Activated CD4-positive, alpha-beta T cell treated with anti-CD3 and anti-CD28 coated beads, Interleukin-2, amount 10 ng/mL, durations not matched to agents 7 days and 5 days (primary cell): ENCODE results near the gene RABAC1. TPM values are rescaled to one million over a fixed set of nuclear protein-coding genes. Genes with fewer than 3 reads are reported as not detected.

ENCODE experiments used
- CTCF ChIA-PET: fragments of 350-600 bp; sonication (Branson Sonifier 250); formaldehyde crosslinking; loops from one replicate; lab custom pipeline; 2021; ENCODE audit warnings: antibody characterized with exemption; lab: Charles Lee
- POLR2A ChIA-PET: fragments of 350-600 bp; sonication (Branson Sonifier 250); formaldehyde crosslinking; loops from one replicate; lab custom pipeline; 2021; ENCODE audit warnings: antibody characterized with exemption; lab: Charles Lee
- DNase-seq: peaks from one replicate; pipeline ENCODE4 v3.0.0-alpha.2; 2020
- H3K27ac Mint-ChIP-seq: one replicate; pipeline ENCODE4 v1.8.0; 2021; ENCODE audit warnings: mild to moderate bottlenecking, moderate library complexity, mixed read lengths
- H3K27me3 Mint-ChIP-seq: one replicate; pipeline ENCODE4 v1.8.0; 2021; ENCODE audit warnings: mixed read lengths
- H3K36me3 Mint-ChIP-seq: one replicate; pipeline ENCODE4 v1.8.0; 2021; ENCODE audit warnings: low read depth, mixed read lengths
- H3K4me1 Mint-ChIP-seq: one replicate; pipeline ENCODE4 v1.8.0; 2021; ENCODE audit warnings: mixed read lengths
- H3K4me3 Mint-ChIP-seq: one replicate; pipeline ENCODE4 v1.8.0; 2021; ENCODE audit warnings: mild to moderate bottlenecking, moderate library complexity, mixed read lengths
- H3K9me3 Mint-ChIP-seq: one replicate; pipeline ENCODE4 v1.8.0; 2021; ENCODE audit warnings: mixed read lengths
- total RNA-seq, 2 experiments: library from RNA; stranded (reverse); gene quantifications; one replicate each; pipeline ENCODE4 v1.2.3, GENCODE V29; 2021

The RABAC1 gene
- total RNA-seq, 2 experiments from 2014 or later = 67.4 to 74.0 TPM

GRCh38 chr19:41937525-41938468 is 21.3 kb downstream of the RABAC1 start:
- POLR2A ChIA-PET = no interaction called here
- Mint-ChIP-seq H3K4me1 (peaks cover 35% of the 10 kb centered on the region), H3K27me3 (peaks cover 45% of the 10 kb centered on the region), H3K36me3 (peaks cover 7% of the 10 kb centered on the region), H3K4me3 (no peak overlapping the region), H3K27ac (no peak overlapping the region), H3K9me3 (no peaks in the 10 kb centered on the region)
- no peak for DNase-seq
- CTCF ChIA-PET = interaction anchor here (0.5 to 1.6 kb wide), 3 partner anchors 8 to 709 kb away, joined by 3 to 9 read pairs (median 3); no protein-coding TSS in a partner anchor

- POLR2A ChIA-PET = no interaction called here
- H3K4me3 Mint-ChIP-seq = no peak overlapping the region
- DNase-seq = no peak
- H3K27ac Mint-ChIP-seq = peak overlapping the region; percentile 37
- H3K9me3 Mint-ChIP-seq = no peaks in the 10 kb centered on the region
- peaks cover 48% of the 10 kb centered on the region for H3K27me3 Mint-ChIP-seq
- peaks cover 34% of the 10 kb centered on the region for H3K4me1 Mint-ChIP-seq
- CTCF ChIA-PET = interaction anchor here (0.6 to 1.6 kb wide), 2 partner anchors 8 to 505 kb away, joined by 3 to 9 read pairs; no protein-coding TSS in a partner anchor
- H3K36me3 Mint-ChIP-seq = peaks cover 6% of the 10 kb centered on the region
These were observed 22.2 kb downstream of the RABAC1 start for GRCh38 chr19:41936961-41937360.

- Mint-ChIP-seq H3K4me3 (no peak overlapping the region), H3K4me1 (peaks cover 33% of the 10 kb centered on the region), H3K9me3 (no peaks in the 10 kb centered on the region), H3K36me3 (peaks cover 3% of the 10 kb centered on the region), H3K27ac (peak overlapping the region; percentile 37), H3K27me3 (peaks cover 44% of the 10 kb centered on the region)
- POLR2A ChIA-PET = no interaction called here
- no peak for DNase-seq
- CTCF ChIA-PET = interaction anchor here (1.6 kb wide), 1 partner anchor 9 kb away, joined by 9 read pairs; no protein-coding TSS in a partner anchor
These were observed 22.7 kb downstream of the RABAC1 start for GRCh38 chr19:41936416-41936850.

GRCh38 chr19:41935760-41936415 is 23.2 kb downstream of the RABAC1 start:
- H3K36me3 Mint-ChIP-seq = no peaks in the 10 kb centered on the region
- no peak overlapping the region for H3K4me3 Mint-ChIP-seq
- peaks cover 32% of the 10 kb centered on the region for H3K4me1 Mint-ChIP-seq
- peaks cover 42% of the 10 kb centered on the region for H3K27me3 Mint-ChIP-seq
- no peak for DNase-seq
- H3K27ac Mint-ChIP-seq = no peak overlapping the region
- CTCF ChIA-PET = interaction anchor here (1.6 kb wide), 1 partner anchor 9 kb away, joined by 9 read pairs; no protein-coding TSS in a partner anchor
- POLR2A ChIA-PET = no interaction called here
- no peaks in the 10 kb centered on the region for H3K9me3 Mint-ChIP-seq

GRCh38 chr19:41934849-41935374 is 24.2 kb downstream of the RABAC1 start:
- peaks cover 46% of the 10 kb centered on the region for H3K27me3 Mint-ChIP-seq
- H3K4me3 Mint-ChIP-seq = no peak overlapping the region

GRCh38 chr19:41933693-41934426 is 25.3 kb downstream of the RABAC1 start:
- H3K27ac Mint-ChIP-seq = peak overlapping the region; percentile 47
- ChIA-PET POLR2A (no interaction called here), CTCF (interaction anchor here (0.7 to 0.9 kb wide), 2 partner anchors 11 to 28 kb away, joined by 3 to 4 read pairs; no protein-coding TSS in a partner anchor)
- peaks cover 3% of the 10 kb centered on the region for H3K36me3 Mint-ChIP-seq
- H3K4me1 Mint-ChIP-seq = peaks cover 47% of the 10 kb centered on the region
- H3K27me3 Mint-ChIP-seq = peaks cover 49% of the 10 kb centered on the region
- H3K4me3 Mint-ChIP-seq = no peak overlapping the region
- no peaks in the 10 kb centered on the region for H3K9me3 Mint-ChIP-seq
- DNase-seq = no peak

More at GRCh38 chr19:41934849-41935374, 24.2 kb downstream of the RABAC1 start:
- peak; percentile 81 for DNase-seq
- peak overlapping the region; percentile 51 for H3K27ac Mint-ChIP-seq
- CTCF ChIA-PET = interaction anchor here (0.7 kb wide), 1 partner anchor 29 kb away, joined by 3 read pairs; no protein-coding TSS in a partner anchor
- POLR2A ChIA-PET = no interaction called here
- H3K4me1 Mint-ChIP-seq = peaks cover 38% of the 10 kb centered on the region
- no peaks in the 10 kb centered on the region for H3K9me3 Mint-ChIP-seq
- peaks cover 3% of the 10 kb centered on the region for H3K36me3 Mint-ChIP-seq

GRCh38 chr19:41932720-41933332 is 26.3 kb downstream of the RABAC1 start:
- Mint-ChIP-seq H3K9me3 (no peaks in the 10 kb centered on the region), H3K36me3 (peaks cover 3% of the 10 kb centered on the region), H3K4me1 (peaks cover 49% of the 10 kb centered on the region), H3K27me3 (peaks cover 50% of the 10 kb centered on the region), H3K27ac (peak overlapping the region; percentile 26), H3K4me3 (no peak overlapping the region)
- no peak for DNase-seq
- ChIA-PET CTCF (interaction anchor here (1.2 to 1.5 kb wide), 2 partner anchors 11 to 73 kb away, joined by 4 read pairs; partner anchors contain the start of gene RPS19), POLR2A (no interaction called here)

- H3K27ac Mint-ChIP-seq = no peak overlapping the region
- ChIA-PET CTCF (interaction anchor here (0.6 to 1.5 kb wide), 4 partner anchors 11 to 73 kb away, joined by 3 to 6 read pairs (median 4); partner anchors contain the start of gene RPS19), POLR2A (no interaction called here)
- peaks cover 3% of the 10 kb centered on the region for H3K36me3 Mint-ChIP-seq
- no peak overlapping the region for H3K4me3 Mint-ChIP-seq
- no peaks in the 10 kb centered on the region for H3K9me3 Mint-ChIP-seq
- DNase-seq = no peak
- H3K27me3 Mint-ChIP-seq = peaks cover 47% of the 10 kb centered on the region
- peaks cover 47% of the 10 kb centered on the region for H3K4me1 Mint-ChIP-seq
These were observed 26.8 kb downstream of the RABAC1 start for GRCh38 chr19:41932259-41932719.

- peaks cover 39% of the 10 kb centered on the region for H3K27me3 Mint-ChIP-seq
- CTCF ChIA-PET = interaction anchor here (1.3 kb wide), 1 partner anchor 58 kb away, joined by 6 read pairs; no protein-coding TSS in a partner anchor
- H3K4me1 Mint-ChIP-seq = peaks cover 43% of the 10 kb centered on the region
- no peak overlapping the region for H3K4me3 Mint-ChIP-seq
- no peak overlapping the region for H3K27ac Mint-ChIP-seq
- DNase-seq = no peak
- peaks cover 3% of the 10 kb centered on the region for H3K36me3 Mint-ChIP-seq
- H3K9me3 Mint-ChIP-seq = no peaks in the 10 kb centered on the region
- POLR2A ChIA-PET = no interaction called here
These were observed 28.1 kb downstream of the RABAC1 start for GRCh38 chr19:41930926-41931592.

GRCh38 chr19:41930322-41930722 is 28.8 kb downstream of the RABAC1 start:
- peak overlapping the region; percentile 12 for H3K4me3 Mint-ChIP-seq
- no peak overlapping the region for H3K27ac Mint-ChIP-seq
- H3K36me3 Mint-ChIP-seq = peaks cover 3% of the 10 kb centered on the region
- peaks cover 36% of the 10 kb centered on the region for H3K27me3 Mint-ChIP-seq
- ChIA-PET CTCF (interaction anchor here (0.6 to 1.1 kb wide), 3 partner anchors 22 to 66 kb away, joined by 3 to 4 read pairs (median 3); no protein-coding TSS in a partner anchor), POLR2A (no interaction called here)
- peaks cover 42% of the 10 kb centered on the region for H3K4me1 Mint-ChIP-seq
- DNase-seq = no peak
- H3K9me3 Mint-ChIP-seq = no peaks in the 10 kb centered on the region
